ENCODE measurements around the gene TOMM70. TPM values are rescaled to one million over a fixed set of nuclear protein-coding genes. Genes with fewer than 3 reads are reported as not detected.

The TOMM70 gene
- total RNA-seq, 1 experiment from 2014 or later, result 100 TPM

- Histone ChIP-seq H3K4me3 (no peak overlapping the region), H3K27me3 (no peaks in the 10 kb centered on the region), H3K36me3 (peaks cover 64% of the 10 kb centered on the region), H3K9me3 (no peaks in the 10 kb centered on the region)
- no peak for DNase-seq
These were observed 83.0 kb downstream of the TOMM70 start for GRCh38 chr3:100317912-100318311.

DNA sequence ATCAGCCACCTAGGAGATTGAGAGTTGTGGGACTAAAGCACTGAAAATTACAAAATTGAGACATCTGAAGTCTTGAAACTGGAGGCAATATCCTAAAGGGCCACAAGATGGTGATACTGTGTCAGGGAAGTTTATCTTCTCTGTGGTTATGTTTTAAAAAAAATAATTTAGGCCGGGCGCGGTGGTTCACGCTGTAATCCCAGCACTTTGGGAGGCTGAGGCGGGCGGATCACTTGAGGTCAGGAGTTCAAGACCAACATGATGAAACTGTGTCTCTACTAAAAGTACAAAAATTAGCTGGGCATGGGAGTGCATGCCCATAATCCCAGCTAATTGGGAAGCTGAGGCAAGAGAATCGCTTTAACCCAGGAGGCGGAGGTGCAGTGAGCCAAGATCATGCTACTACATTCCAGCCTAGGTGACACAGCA, 84.2 kb downstream of the TOMM70 start:
- peaks cover 64% of the 10 kb centered on the region for H3K36me3 ChIP-seq
- no peaks in the 10 kb centered on the region for H3K9me3 ChIP-seq
- no peaks in the 10 kb centered on the region for H3K27me3 ChIP-seq
- peak; percentile 34 for DNase-seq
- no peak overlapping the region for H3K4me3 ChIP-seq

Other genes with a start within 250 kb of the TOMM70 start
- 39.4 and 167 TPM in 2 replicates for gene TBC1D23, start 140.1 kb downstream of the TOMM70 start, total RNA-seq (2014; rRNA removed; shearing (Covaris generic); ENCODE audit: low replicate concordance)
- 108 and 123 TPM in 2 replicates for gene NIT2, start 66.3 kb downstream of the TOMM70 start, total RNA-seq (2014; rRNA removed; shearing (Covaris generic); ENCODE audit: low replicate concordance)
- 3.5 and 7.8 TPM in 2 replicates for gene LNP1, start 450 bp upstream of the TOMM70 start, total RNA-seq (2014; rRNA removed; shearing (Covaris generic); ENCODE audit: low replicate concordance)
- 57.0 and 70.5 TPM in 2 replicates for gene TMEM45A, start 91.5 kb upstream of the TOMM70 start, total RNA-seq (2014; rRNA removed; shearing (Covaris generic); ENCODE audit: low replicate concordance)
- 46.3 and 51.3 TPM in 2 replicates for gene ADGRG7, start 208.5 kb upstream of the TOMM70 start, total RNA-seq (2014; rRNA removed; shearing (Covaris generic); ENCODE audit: low replicate concordance)

Measured in MG63 (cell line).